ENCODE data around the gene R3HDML.

The R3HDML gene

GRCh38 chr20:44394452-44394701 is 57.5 kb downstream of the R3HDML start:
- Histone ChIP-seq H3K27me3 (ENCODE audit: insufficient read depth, poor library complexity, severe bottlenecking) (no peaks in the 10 kb centered on the region), H3K27ac (replicated peaks) (no peak overlapping the region), H3K4me3 (replicated peaks; ENCODE audit: insufficient read depth, low read length) (no peak overlapping the region)
- DNase-seq (ENCODE audit: low read depth in 1 of 2, low spot score in 1 of 2) = no peak
- TF ChIP-seq CTCF (IDR thresholded peaks at IDR 0.05; ENCODE audit: insufficient read depth, low read length) (no peak), SPI1 (IDR thresholded peaks at IDR 0.05; ENCODE audit: borderline replicate concordance, low read depth) (no peak), POLR2AphosphoS5 (IDR thresholded peaks at IDR 0.05; ENCODE audit: low read depth) (no peak), REST (IDR thresholded peaks at IDR 0.05; ENCODE audit: insufficient replicate concordance, low read depth) (no peak), GABPA (IDR thresholded peaks at IDR 0.05; ENCODE audit: low read depth) (no peak)

GRCh38 chr20:44394702-44395460 is 58.0 kb downstream of the R3HDML start:
- Histone ChIP-seq H3K4me3 (replicated peaks; ENCODE audit: insufficient read depth, low read length) (no peak overlapping the region), H3K27me3 (ENCODE audit: insufficient read depth, poor library complexity, severe bottlenecking) (no peaks in the 10 kb centered on the region), H3K27ac (replicated peaks) (no peak overlapping the region)
- no peak for DNase-seq (ENCODE audit: low read depth in 1 of 2, low spot score in 1 of 2)
- TF ChIP-seq SPI1 (IDR thresholded peaks at IDR 0.05; ENCODE audit: borderline replicate concordance, low read depth) = no peak
- TF ChIP-seq CTCF (IDR thresholded peaks at IDR 0.05; ENCODE audit: insufficient read depth, low read length) = no peak
- no peak for TF ChIP-seq POLR2AphosphoS5 (IDR thresholded peaks at IDR 0.05; ENCODE audit: low read depth)
- TF ChIP-seq REST (IDR thresholded peaks at IDR 0.05; ENCODE audit: insufficient replicate concordance, low read depth) = no peak
- TF ChIP-seq GABPA (IDR thresholded peaks at IDR 0.05; ENCODE audit: low read depth) = no peak

- TF ChIP-seq REST (IDR thresholded peaks at IDR 0.05; ENCODE audit: insufficient replicate concordance, low read depth) (no peak), SPI1 (IDR thresholded peaks at IDR 0.05; ENCODE audit: borderline replicate concordance, low read depth) (no peak), POLR2AphosphoS5 (IDR thresholded peaks at IDR 0.05; ENCODE audit: low read depth) (no peak), CTCF (IDR thresholded peaks at IDR 0.05; ENCODE audit: insufficient read depth, low read length) (no peak), GABPA (IDR thresholded peaks at IDR 0.05; ENCODE audit: low read depth) (no peak)
- DNase-seq (ENCODE audit: low read depth in 1 of 2, low spot score in 1 of 2) = no peak
- no peaks in the 10 kb centered on the region for H3K27me3 ChIP-seq (ENCODE audit: insufficient read depth, poor library complexity, severe bottlenecking)
- H3K4me3 ChIP-seq (replicated peaks; ENCODE audit: insufficient read depth, low read length) = no peak overlapping the region
- H3K27ac ChIP-seq (replicated peaks) = no peak overlapping the region
Measured at GRCh38 chr20:44395461-44396340, 58.9 kb downstream of the R3HDML start.

Data from HL-60 (cell line).